Activated T-helper 1 cell treated with anti-CD3 and anti-CD28 coated beads, Interleukin-2, amount 50 U/mL, for 16 hours (primary cell): ENCODE measurements around the gene DAPK1.

Experiments
- DNase-seq, 2 donors: peaks; one replicate each; pipeline ENCODE4 v3.0.0-alpha.2; 2020; ENCODE audit warnings: low read depth in 1 of 2, low spot score in 1 of 2

DAPK1 gene

DNA sequence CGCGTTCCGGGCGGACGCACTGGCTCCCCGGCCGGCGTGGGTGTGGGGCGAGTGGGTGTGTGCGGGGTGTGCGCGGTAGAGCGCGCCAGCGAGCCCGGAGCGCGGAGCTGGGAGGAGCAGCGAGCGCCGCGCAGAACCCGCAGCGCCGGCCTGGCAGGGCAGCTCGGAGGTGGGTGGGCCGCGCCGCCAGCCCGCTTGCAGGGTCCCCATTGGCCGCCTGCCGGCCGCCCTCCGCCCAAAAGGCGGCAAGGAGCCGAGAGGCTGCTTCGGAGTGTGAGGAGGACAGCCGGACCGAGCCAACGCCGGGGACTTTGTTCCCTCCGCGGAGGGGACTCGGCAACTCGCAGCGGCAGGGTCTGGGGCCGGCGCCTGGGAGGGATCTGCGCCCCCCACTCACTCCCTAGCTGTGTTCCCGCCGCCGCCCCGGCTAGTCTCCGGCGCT lies at the start of gene DAPK1:
Gene DAPK1 (plus strand): TSS at position 264 of the 442 bp plus-strand sequence. CDS start 1,211 bp downstream, outside the sequence.
- DNase-seq = no peak

DNA sequence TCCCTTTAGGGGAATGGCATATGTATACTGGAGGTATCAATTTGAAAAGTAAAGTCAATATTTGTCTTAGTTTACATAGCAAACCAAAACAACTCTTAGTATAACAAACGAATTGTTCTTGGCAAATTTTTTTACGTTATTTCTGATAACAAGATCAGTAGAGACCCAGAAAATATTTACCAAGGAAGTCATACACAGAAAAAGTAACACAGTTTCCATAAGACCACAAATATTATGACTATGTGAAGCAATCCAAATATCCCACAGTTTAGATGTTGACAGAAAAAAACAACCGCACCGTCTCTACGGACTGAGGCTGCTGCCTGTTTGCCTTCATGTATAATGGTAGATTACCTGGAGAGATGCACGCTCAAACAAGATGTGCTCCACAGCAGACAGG lies 46.5 kb upstream of the DAPK1 start:
- no peak for DNase-seq

DNA sequence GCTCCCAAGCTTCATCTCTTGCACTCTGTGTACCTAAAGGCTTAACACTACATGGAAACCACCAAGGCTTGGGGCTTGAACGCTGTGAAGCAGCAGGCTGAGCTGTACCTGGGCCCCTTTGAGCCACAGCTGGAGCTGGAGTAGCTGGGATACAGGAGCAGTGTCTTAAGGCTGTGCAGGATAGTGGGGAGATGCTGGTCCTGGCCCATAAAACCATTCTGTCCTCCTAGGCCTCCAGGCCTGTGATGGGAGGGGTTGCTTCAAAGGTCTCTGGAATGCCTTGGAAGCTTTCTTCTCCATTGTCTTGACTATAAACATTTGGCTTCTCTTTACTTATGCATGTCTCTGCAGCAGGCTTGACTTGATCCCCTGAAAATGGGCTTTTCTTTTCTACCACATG lies 42.3 kb upstream of the DAPK1 start:
- DNase-seq = no peak

DNA sequence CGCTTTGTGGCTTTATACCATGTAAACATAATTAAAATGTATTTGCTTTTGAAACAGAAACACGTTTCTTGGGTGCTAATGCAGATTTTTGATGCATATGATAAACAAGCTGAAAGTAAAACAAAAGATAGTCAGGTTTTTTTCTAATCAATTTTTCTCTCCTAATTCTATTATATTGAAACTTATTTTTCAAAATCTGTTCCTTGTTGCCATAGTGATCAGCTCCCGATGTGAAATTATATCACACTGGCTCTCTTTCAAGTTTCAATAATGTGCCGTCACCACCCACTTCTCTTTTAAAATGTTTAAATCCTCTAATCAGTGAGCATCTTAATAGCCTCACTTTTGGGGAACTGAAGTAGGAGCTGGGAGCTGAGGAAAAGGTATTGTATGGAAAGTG lies 36.4 kb upstream of the DAPK1 start:
- no peak for DNase-seq

DNA sequence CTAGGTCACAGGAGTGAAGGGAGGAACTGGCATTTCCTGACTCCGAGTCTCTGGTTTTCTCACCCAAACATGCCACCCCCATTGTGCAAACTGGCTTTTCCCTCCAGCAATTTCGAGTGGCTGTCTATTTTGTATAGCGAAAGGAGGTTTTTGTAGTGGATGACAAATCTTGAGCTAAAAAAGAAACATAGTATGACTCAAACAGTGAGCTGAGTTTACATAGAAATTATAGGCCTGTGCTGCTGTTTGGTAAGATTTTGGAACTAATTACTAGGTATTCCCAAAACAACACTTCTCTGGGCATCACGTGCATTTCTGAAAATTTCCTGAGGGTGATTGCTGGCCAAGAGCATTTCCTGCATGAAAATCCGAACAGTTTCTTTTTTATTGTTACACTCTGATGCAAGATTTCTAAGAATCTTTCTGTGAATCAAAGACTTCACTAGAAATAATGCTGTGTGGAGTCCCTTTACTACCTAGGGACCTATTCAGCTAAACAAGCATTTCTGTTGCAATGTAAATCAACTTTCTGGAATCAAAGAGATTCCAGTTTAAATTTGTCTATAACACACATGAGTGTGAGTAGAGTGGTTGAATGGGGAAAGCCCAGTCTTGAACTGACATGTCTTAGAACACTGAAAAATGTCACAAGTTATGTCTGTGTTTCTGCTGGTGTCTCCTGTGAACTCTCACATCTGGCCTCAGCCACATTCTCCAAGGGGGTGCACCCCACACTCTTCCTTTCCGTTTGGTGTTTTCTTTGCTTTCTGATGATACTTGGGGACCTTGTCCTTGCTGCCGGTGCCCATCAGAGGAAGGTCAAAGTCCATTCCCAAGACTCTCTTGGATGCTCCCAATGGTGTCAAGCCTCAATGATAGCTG lies 33.3 kb upstream of the DAPK1 start:
- no peak for DNase-seq

DNA sequence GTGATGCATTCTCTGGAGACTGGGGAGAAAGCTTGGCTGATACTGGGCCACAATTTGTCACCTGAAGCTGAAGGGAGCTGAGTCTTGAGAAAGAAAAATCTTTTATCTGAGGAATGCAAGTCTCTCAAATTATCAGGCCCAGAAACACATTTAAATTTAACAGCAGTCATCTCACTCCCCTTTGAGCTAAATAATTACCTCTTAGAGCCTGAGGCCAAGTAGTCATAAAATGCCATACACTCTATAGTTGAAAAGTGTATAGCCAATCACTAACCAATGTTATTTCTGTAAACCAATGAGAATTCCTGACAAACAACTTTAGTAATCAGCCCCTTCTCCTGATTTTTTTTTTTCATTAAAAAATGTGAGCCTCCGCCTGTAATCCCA lies 32.7 kb upstream of the DAPK1 start:
- no peak for DNase-seq

DNA sequence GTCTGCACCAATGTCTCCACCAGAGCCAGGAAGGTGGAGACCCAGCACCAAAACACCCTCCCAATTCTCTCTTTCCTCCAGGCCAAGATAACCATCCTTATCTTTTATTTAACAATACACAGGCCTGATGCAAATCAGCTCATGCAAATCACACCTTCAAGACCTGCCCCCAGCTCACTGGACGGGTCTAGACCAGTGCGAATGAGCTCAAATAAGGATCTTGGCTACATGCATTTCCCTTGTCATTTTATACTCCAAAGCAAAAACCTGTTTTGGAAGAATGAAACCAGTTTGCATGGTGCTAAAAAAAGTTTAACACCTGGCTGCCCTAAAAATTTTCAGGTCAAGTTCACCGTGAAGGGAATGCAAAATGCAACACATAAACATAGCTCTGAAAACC lies 31.9 kb upstream of the DAPK1 start:
- no peak for DNase-seq

DNA sequence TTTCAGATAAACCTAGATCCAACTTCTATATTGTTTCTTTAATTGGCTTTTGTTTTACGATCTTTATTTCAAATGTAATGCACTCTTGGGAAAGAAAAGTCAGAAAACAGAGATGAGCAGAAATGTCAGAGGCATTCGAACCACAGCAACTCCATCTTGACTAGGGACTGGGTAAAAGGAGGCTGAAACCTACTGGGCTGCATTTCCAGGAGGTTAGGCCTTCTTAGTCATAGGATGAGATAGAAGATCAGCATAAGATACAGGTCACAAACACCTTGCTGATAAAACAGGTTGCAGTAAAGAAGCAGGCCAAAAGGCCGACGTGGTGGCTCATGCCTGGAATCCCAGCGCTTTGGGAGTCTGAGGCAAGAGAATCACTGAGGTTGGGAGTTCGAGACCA lies 30.5 kb upstream of the DAPK1 start:
- no peak for DNase-seq

DNA sequence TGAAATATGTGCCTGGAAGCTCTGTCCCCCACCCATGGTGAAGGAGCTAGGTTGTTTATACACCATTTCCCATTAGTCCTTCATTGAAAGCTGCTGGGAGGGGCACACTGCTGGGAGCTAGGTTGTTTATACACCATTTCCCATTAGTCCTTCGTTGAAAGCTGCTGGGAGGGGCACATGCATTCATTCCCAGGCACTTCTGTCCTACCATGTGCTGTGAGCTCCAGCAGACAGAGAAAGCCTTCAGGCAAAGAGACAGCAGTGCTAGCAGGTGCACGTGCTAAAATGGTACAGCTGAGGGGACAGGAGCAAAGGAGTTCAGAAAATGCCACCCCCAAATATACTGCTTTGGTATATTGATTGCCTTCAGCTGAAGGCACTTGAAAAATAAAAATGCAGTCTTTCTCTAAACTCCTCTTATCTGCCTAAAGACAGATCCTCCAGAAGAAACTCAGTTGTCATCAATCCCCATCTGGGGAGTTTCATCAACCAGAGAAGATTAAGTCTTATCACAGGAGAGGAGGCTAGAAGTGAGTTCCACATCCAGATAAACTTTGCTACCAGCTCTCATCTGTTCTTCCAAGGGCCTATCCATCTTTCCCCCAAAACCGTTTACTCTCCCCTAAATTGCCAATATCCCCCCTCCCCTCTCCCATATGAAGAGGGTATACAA lies 27.7 kb upstream of the DAPK1 start:
- DNase-seq = no peak

DNA sequence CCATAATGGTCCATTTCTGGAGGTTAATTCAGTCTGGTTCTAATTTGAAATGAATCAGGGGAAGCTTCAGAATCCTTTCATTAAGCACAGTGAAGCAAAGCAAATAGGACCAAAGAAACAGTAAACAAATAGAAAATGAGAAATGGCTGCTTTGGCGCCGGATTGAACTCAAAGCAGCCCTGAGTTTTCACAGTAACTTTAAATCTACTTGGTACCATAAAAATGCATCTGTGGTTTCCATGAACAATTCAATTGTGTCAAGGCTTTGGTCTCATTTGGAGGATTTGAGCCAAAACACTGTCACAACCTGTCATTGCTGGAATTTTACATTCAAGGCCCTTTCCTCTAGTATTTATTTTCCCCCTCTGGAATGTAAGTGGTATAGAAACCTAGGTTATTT lies 25.9 kb upstream of the DAPK1 start:
- no peak for DNase-seq

DNA sequence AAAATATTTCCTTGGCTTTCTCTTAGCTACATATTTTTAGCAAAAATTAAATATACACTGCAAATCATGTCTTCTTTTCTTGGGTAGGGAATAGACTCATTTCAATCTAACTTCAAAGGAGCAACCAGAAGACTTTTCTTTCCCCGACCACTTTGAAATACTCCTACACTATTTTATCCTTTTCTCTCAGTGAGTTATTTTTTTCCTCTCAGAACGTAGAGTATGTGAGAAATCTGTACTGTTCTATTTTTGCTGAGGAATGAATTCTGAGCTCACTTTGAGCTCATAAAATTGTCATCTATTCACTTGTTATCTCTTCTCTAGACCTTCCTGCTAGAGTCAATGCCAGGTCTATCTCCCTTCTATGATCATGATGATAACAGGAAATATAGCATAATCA lies 22.2 kb upstream of the DAPK1 start:
- no peak for DNase-seq

DNA sequence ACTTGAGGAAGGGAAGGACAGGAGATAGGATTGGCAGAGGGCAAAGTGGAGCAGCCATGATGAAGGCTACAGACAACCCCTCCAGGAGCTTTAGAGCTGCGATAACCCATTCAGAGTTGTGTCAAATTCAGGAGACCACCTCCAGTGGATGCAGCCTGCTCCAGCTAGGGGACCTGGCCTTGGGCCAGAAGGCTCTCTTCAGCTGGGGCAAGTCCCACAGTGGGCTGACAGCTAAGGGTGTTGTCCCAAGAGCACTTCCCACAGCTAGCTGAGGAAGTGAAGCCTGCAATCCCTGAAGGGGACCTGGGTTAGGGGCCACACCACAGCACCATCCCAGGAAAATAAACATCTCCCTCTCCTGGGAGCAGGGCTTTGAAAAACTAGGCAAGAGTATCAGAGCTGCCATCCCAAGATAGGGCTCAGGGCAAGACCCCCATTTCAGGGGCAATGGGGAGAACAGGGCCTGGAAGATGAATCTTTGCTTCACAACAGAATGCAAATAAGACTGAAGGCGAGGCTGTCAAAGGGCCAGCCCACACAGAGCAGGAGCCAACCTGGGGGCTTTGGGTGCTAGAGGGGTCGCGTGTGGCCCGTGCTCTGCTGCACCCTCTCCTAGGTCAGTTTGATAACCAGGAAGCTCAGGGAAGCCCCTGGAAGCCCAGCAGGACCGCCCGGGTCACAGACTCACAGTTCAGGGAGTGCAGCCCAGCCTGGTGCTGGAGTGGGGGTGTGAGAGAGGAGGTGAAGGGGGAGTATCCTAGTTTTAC lies 19.3 kb upstream of the DAPK1 start:
- no peak for DNase-seq

DNA sequence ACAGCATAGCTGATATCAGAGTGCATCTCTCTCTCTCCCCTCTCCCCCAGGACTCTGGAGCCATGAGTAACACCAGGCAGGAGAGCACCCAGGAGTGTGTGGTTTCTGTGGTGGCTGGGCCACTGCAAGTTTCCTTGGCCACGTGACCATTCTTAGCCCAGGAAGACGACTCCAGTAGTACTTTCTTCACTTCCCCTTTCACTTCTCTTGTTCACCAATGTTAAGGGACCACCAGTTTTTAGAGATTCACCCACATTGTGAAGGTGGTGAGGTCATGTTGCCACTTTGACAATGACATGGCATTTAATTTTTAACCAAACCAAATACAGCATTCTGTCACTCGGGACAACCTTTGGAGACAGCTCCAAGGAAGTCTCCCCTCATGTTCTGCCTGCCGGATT lies 17.9 kb upstream of the DAPK1 start:
- DNase-seq = no peak

DNA sequence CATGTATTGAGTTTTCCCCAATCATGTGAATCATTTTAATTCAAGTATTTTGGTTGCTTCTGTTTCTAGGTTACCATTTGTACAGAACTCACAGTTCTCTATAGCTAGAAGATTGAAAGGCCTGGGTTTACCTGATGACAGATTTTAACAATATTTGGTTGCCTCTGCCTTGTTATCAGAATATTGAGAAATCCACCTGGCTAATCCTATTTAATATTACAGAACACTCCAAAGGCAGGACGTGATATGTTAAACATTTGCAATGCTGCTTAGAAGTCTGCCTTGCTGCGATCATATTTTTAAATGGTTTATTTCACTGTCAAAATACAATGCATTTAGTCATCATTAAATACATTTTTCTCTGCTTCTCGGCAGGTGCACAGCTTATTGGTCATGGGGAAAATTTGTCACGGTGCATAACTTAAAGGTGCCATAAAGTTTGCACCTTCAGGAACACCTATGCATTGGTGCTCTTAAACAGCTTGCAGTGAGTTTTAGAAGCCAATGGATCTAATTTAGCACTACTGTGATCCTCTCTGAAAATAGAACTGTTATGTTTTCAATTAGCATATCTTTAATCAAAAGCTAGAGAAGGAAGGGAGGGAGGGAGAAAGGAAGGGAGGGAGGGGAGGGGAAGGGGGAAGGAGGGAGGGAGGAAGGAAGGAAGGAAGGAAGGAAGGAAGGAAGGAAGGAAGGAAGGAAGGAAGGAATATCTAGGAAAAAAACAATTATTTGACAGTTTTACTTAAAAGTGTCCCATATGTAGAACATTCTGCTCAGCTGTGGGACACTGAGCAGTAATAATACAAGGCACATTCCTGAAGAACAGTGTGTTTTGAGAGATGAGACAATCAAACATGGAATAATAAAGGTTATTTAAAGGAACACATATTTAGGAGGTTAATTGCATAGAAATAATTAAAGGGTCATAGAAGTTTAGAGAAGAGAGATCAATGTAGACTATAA lies 15.5 kb upstream of the DAPK1 start:
- no peak for DNase-seq

DNA sequence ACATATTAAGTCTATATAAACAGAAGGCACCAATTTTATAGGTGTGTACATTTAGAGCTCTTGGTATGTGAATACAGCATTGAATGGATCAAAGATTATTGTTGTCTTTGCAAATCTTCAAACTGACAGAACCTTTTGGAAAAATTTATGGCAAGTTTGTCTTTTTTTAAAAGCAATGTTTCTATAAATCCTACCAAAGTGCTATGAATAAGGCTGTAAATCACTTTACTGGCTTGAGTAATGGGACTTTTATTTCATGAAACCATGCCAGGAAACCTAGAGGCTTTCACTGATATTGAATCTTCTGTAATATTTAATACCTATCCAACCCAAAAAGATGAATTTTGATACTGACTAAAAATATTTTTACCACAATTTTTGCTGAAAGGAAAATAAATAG lies 7.4 kb upstream of the DAPK1 start:
- no peak for DNase-seq

DNA sequence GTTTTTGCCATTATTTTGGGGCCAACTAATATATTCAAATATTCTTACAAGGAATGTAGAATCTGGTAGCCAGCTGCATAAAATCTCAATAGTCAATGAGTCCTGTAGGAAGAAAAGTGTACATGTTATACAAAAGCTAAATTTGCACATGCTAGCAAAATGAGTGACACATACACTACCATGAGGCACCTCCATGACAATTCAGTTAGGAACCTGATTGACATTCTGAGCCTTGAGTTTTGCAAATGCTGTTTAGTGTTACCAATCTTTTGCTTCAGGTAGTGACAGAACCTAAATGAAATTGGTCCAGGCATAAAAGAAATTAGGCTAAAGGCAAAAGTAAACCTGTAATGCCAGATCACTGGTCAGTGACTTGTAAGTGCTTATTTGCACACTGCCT lies 6.8 kb upstream of the DAPK1 start:
- DNase-seq = no peak

DNA sequence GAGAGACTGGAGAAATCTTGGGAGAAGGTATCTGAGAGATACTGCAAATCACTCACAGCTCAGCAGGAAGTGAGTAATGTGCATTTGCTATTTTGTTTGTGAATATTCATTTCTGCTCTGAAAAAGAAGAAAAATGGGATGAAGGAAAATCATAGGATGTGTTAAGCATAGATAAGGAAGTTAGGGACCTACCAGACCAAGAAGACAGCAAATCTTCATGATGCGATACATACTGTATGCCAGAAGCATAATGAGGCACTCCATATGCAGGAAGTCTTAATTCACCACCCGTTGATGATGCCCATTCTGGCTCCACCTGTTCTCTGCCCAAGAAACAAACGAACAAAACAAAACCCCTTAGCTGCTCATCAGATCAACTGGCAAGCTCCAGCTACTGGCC lies 6.1 kb upstream of the DAPK1 start:
- no peak for DNase-seq

DNA sequence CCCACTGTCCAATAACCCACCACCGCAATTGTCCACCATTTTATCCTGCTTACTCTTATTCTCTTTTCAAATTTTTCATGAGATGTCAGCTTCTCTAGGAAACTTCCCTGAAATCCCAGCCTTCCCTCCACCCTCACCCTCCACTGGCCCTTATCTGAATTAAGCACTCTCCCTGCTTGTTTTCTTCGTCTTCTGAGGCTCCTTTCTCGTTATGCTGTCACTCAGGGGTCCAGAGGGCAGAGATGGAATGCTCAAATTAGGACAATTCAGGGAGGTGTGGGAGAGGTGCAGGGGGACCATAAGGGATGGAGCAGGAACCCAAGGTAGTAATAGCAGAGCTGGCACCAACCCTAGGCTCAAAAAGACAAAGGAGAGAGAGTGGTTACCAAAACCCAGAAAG lies 5.0 kb upstream of the DAPK1 start:
- DNase-seq = no peak

DNA sequence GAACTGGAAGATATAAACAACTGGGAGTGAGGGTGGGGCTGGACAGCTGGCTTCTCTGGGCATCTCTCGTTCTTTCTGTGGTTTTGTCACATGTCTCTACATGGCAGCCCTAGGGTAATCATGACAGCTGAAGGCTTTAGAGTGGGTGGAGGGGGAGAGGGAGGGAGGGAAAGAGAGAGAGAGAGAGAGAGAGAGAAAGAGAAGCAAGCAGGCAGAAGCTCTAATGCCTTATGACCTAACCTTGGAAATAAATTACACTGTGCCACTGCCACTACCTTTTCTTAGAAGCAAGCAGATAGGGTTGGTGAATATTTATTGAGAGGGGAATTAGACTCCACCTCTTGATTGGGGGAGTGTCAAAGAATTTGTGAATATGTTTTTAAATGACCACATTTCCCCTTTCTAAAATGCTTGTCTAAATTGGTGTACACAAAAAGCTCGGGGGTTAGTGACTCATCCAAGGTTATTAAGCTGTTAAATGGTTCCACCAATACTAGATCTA lies 2.6 kb upstream of the DAPK1 start:
- DNase-seq = no peak

DNA sequence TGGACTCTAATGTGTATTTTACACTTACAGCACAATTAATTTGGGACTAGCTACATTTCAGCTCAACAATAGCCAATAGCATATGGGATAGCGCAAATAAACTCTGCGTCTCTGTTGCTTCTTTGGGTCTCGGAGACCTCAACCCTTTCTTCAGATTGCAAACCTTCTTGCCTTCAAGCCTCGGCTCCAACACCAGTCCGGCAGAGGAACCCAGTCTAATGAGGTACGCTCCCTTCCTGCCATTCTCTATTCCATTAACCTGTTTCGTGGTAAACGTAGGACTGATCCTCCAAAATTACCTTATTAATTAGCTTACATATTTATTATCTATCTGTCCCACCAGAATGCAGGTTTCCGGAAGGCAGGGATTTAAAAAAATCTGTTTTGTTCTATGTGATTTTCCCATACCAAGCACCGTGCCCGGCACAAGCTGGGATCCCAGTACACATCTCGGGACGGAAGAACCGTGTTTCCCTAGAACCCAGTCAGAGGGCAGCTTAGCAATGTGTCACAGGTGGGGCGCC lies 525 bp upstream of the DAPK1 start:
- DNase-seq = no peak
